GM12878 (cell line): ENCODE data around the gene ERP27. TPM values are rescaled to one million over a fixed set of nuclear protein-coding genes. Genes with fewer than 3 reads are reported as not detected.

Source experiments
- ATAC-seq: fragments of 200-7000 bp; cut with Tn5 transposase; 3 replicates; pipeline ENCODE4 v1.9.1; 2020; ENCODE audit warnings: mild to moderate bottlenecking, moderate library complexity
- BruUV-seq: library from RNA; stranded (reverse); fragments of 400-500 nt; replicated peaks from 2 replicates; lab custom pipeline; 2021; lab: Mats Ljungman, UMichigan
- CTCF ChIA-PET: fragments of 300-600 bp; sonication (Branson Sonifier 250); formaldehyde crosslinking; extraction: SDS; loops from one replicate; lab custom pipeline; 2021; ENCODE audit warnings: inconsistent platforms; lab: Yijun Ruan, JAX
- POLR2A ChIA-PET: fragments of 350-600 bp; formaldehyde crosslinking; extraction: SDS; loops from one replicate; lab custom pipeline; 2021; ENCODE audit warnings: inconsistent platforms; lab: Charles Lee
- RAD21 ChIA-PET: fragments of 300-600 bp; sonication (Branson Sonifier 250); formaldehyde crosslinking; loops from one replicate; lab custom pipeline; 2023; ENCODE audit warnings: antibody characterized with exemption; ENCODE audit not compliant: unreplicated experiment; lab: Charles Lee
- SMC1A ChIA-PET: fragments of 300-600 bp; sonication (Branson Sonifier 250); formaldehyde crosslinking; loops from one replicate; lab custom pipeline; 2023; ENCODE audit not compliant: unreplicated experiment, uncharacterized antibody; lab: Charles Lee
- DNase-seq: peaks from one replicate; pipeline ENCODE4 v3.0.0-alpha.2; 2011; ENCODE audit warnings: low read depth, low spot score
- FAIRE-seq: peaks from 3 replicates; lab custom pipeline; 2011; peaks lifted over from hg19 to GRCh38; lab: Jason Lieb, UNC
- H2AFZ ChIP-seq: 2 replicates; pipeline ENCODE4 v1.6.0; 2011; ENCODE audit warnings: low read depth, low read length, control low read depth; ENCODE audit not compliant: control insufficient read depth
- H3K27ac ChIP-seq: 2 replicates; pipeline ENCODE4 v1.5.1; 2011; ENCODE audit warnings: control low read depth; ENCODE audit not compliant: control insufficient read depth, insufficient read depth
- H3K27me3 ChIP-seq, 2 experiments: replicated peaks in 1 of 2; 2 replicates each; pipeline versions ENCODE4 v1.6.0 to v1.6.1; 2011; ENCODE audit warnings: low read length in 1 of 2; ENCODE audit not compliant: control insufficient read depth in 2 of 2, insufficient read depth in 2 of 2
- H3K36me3 ChIP-seq, 2 experiments: 2 replicates each; pipeline ENCODE4 v1.5.1; 2011; ENCODE audit warnings: low read length in 1 of 2; ENCODE audit not compliant: control insufficient read depth in 2 of 2, insufficient read depth in 2 of 2
- H3K4me1 ChIP-seq: 2 replicates; pipeline ENCODE4 v1.6.1; 2011; ENCODE audit warnings: mild to moderate bottlenecking, low read length, moderate library complexity, mixed read lengths; ENCODE audit not compliant: control insufficient read depth, insufficient read depth
- H3K4me2 ChIP-seq: 2 replicates; pipeline ENCODE4 v1.6.0; 2011; ENCODE audit warnings: control low read depth; ENCODE audit not compliant: control insufficient read depth, insufficient read depth
- H3K4me3 ChIP-seq: fragments of 200-600 bp; sonication (generic); 2 replicates; pipeline ENCODE4 v1.5.1; 2016
- H3K79me2 ChIP-seq: 2 replicates; pipeline ENCODE4 v1.6.0; 2011; ENCODE audit warnings: low read length; ENCODE audit not compliant: control insufficient read depth, insufficient read depth
- H3K9ac ChIP-seq: 2 replicates; pipeline ENCODE4 v1.8.0; 2011; ENCODE audit warnings: low read length, control low read depth, mixed read lengths; ENCODE audit not compliant: control insufficient read depth, insufficient read depth
- H3K9me3 ChIP-seq: replicated peaks from 3 replicates; pipeline ENCODE4 v1.5.1; 2011; ENCODE audit warnings: mild to moderate bottlenecking, low read length; ENCODE audit not compliant: control insufficient read depth, insufficient read depth
- H4K20me1 ChIP-seq: 2 replicates; pipeline ENCODE4 v1.6.0; 2011; ENCODE audit not compliant: control insufficient read depth, insufficient read depth
- CUX1 ChIP-seq: IDR thresholded peaks from 2 replicates; pipeline ENCODE4 v1.6.1; 2012; ENCODE audit warnings: improper control_type of control experiment, low read depth, low read length; ENCODE audit not compliant: insufficient replicate concordance
- EP300 ChIP-seq, 2 experiments: fragments of 150-350 bp in 1 of 2; IDR thresholded peaks; 2 replicates each; pipeline ENCODE4 v1.6.1; 2011 to 2012; ENCODE audit warnings: low read depth in 2 of 2, low read length in 2 of 2, borderline replicate concordance in 1 of 2, improper control_type of control experiment in 1 of 2, inconsistent platforms in 1 of 2; ENCODE audit not compliant: control insufficient read depth in 1 of 2
- FOXK2 ChIP-seq: fragments of 450-650 bp; IDR thresholded peaks from 2 replicates; pipeline ENCODE4 v1.6.1; 2017; ENCODE audit warnings: mild to moderate bottlenecking, moderate library complexity
- PAX8 ChIP-seq: fragments of 450-650 bp; IDR thresholded peaks from 2 replicates; pipeline ENCODE4 v1.6.1; 2017; ENCODE audit warnings: mild to moderate bottlenecking, moderate library complexity
- SKIL ChIP-seq: fragments of 450-650 bp; IDR thresholded peaks from 2 replicates; pipeline ENCODE4 v1.6.1; 2017; ENCODE audit warnings: mild to moderate bottlenecking, low read depth, inconsistent platforms; ENCODE audit not compliant: poor library complexity, severe bottlenecking
- SMC3 ChIP-seq: IDR thresholded peaks from 2 replicates; pipeline ENCODE4 v1.6.1; 2011; ENCODE audit warnings: low read length, improper control_type of control experiment, borderline replicate concordance
- TARDBP ChIP-seq: IDR thresholded peaks from 2 replicates; pipeline ENCODE4 v1.6.1; 2016; ENCODE audit warnings: borderline replicate concordance
- TCF3 ChIP-seq: IDR thresholded peaks from 2 replicates; pipeline ENCODE4 v1.6.1; 2012; ENCODE audit warnings: low read depth, mild to moderate bottlenecking, low read length, borderline replicate concordance; ENCODE audit not compliant: insufficient read depth
- ZNF207 ChIP-seq: fragments of 450-650 bp; IDR thresholded peaks from 2 replicates; pipeline ENCODE4 v1.6.1; 2014; ENCODE audit warnings: antibody characterized with exemption, mild to moderate bottlenecking, borderline replicate concordance
- WGBS: methylation state at CpG from one replicate; pipeline ENCODE4 v1.1.6; 2016; ENCODE audit warnings: low lambda C conversion rate; ENCODE audit not compliant: insufficient replicate concordance, insufficient coverage; ENCODE audit errors: missing lambda C conversion rate; 5-methylcytosine and 5-hydroxymethylcytosine counted together
- in situ Hi-C: fragments of 300-500 bp; cut with MboI; formaldehyde crosslinking; loops from 9 replicates; pipeline ENCODE4 v1.14.3; 2018; ENCODE audit warnings: mixed read lengths
- intact Hi-C: fragments of 100-400 bp; cut with micrococcal nuclease; formaldehyde crosslinking; loops from one replicate; pipeline ENCODE4 v1.14.2; 2022; ENCODE audit not compliant: unreplicated experiment
- polyA plus RNA-seq, 11 experiments: library from polyadenylated mRNA; depleted of rRNA in 4 of 11; unstranded in 6 of 11; stranded (reverse) in 5 of 11; fragments of >200 nt; fragmentation: Nextera tagmentation in 4 of 11; fragmentation: Illumina TruSeq in 1 of 11; extraction: Ambion mirVana in 4 of 11; extraction: Trizol in 1 of 11; gene quantifications; 1 replicate in 1 of 11; 2 replicates in 10 of 11; pipeline versions ENCODE4 v1.2.1 to v1.2.3, GENCODE V29; 2011 to 2016; ENCODE audit warnings: inconsistent platforms in 2 of 11, missing spikeins in 2 of 11, low read depth in 1 of 11
- total RNA-seq, 4 experiments: library from RNA; depleted of rRNA in 3 of 4; stranded (reverse); fragments of >200 nt in 3 of 4; fragmentation: Illumina TruSeq in 1 of 4; extraction: Trizol in 1 of 4; gene quantifications; 2 replicates each; pipeline versions ENCODE4 v1.2.1 to v1.2.3, GENCODE V29; 2013 to 2021
- TF ChIP-seq, protein P1 (sequence below): IDR thresholded peaks from 2 replicates; pipeline ENCODE4 v1.6.1; 2011; ENCODE audit warnings: low read depth, low read length, improper control_type of control experiment, borderline replicate concordance

ERP27 gene
- total and polyA plus RNA-seq, 10 of the 15 experiments (the other 5 are each of a cell fraction or from before 2014, with no cell fraction given) = 0.91 to 2.4 (median 1.4) TPM

DNA sequence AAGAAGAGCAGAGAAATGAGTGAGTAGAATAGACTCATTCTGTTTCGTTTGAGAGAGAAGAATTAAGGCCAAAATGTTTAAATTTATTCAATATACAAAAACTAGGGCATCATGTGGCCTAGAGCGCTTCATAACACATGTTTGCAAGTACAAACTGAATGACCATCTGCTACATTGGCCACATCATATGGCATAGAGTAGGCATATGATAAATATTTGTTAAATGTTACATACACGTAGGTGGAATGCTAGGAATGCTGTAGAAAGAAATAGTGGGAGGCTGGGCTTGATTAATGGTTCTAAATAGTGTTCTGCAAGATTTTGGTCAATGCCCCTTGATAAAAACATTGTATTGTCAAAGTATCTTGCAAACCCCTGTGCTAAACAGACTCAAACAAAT lies 63.5 kb downstream of the ERP27 start:
- no peaks in the 10 kb centered on the region for H3K36me3 ChIP-seq
- H4K20me1 ChIP-seq = no peaks in the 10 kb centered on the region
- RAD21 ChIA-PET = no interaction called here
- BruUV-seq = no TSS peak
- no peak for TF ChIP-seq SKIL
- TF ChIP-seq EP300 (IDR thresholded peaks at IDR 0.05; ENCODE audit: borderline replicate concordance in 1 of 2, control insufficient read depth in 1 of 2, low read depth in 2 of 2, low read length in 2 of 2) = no peak
- no peak for TF ChIP-seq SMC3
- TF ChIP-seq, protein P1, sequence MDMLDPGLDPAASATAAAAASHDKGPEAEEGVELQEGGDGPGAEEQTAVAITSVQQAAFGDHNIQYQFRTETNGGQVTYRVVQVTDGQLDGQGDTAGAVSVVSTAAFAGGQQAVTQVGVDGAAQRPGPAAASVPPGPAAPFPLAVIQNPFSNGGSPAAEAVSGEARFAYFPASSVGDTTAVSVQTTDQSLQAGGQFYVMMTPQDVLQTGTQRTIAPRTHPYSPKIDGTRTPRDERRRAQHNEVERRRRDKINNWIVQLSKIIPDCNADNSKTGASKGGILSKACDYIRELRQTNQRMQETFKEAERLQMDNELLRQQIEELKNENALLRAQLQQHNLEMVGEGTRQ = no peak
- TF ChIP-seq ZNF207 = no peak
- no peak for TF ChIP-seq TARDBP
- TF ChIP-seq PAX8 = no peak
- TF ChIP-seq CUX1 = no peak
- TF ChIP-seq TCF3 = no peak
- TF ChIP-seq FOXK2 = no peak
- TF ChIP-seq, all 136 proteins: peak for 0
- ChIA-PET SMC1A (interaction anchor here (1.0 kb wide), 1 partner anchor 82 kb away, joined by 3 read pairs; no protein-coding TSS in a partner anchor), CTCF (interaction anchor here (1.5 kb wide), 1 partner anchor 12 kb away, joined by 4 read pairs; no protein-coding TSS in a partner anchor), POLR2A (no interaction called here)
- Histone ChIP-seq H3K9ac (no peak overlapping the region), H2AFZ (no peak overlapping the region), H3K27me3 (no peaks in the 10 kb centered on the region), H3K79me2 (no peaks in the 10 kb centered on the region), H3K4me2 (no peak overlapping the region), H3K27ac (no peak overlapping the region), H3K4me1 (no peaks in the 10 kb centered on the region), H3K4me3 (no peak overlapping the region), H3K9me3 (no peaks in the 10 kb centered on the region)
- in situ Hi-C loops = no loop called here
- intact Hi-C loops = no loop called here
- no peak for DNase-seq
- ATAC-seq = no peak
- WGBS = 15% methylated on average over 3 of the region's 3 CpGs
- no peak for FAIRE-seq
